Urinary bladder (tissue), 4 donors: ENCODE measurements around the gene LARGE1. TPM values are rescaled to one million over a fixed set of nuclear protein-coding genes. Genes with fewer than 3 reads are reported as not detected.

Source experiments
- DNase-seq: peaks from one replicate; pipeline ENCODE4 v3.0.0-alpha.2; 2015; ENCODE audit errors: extremely low spot score
- H3K27ac ChIP-seq: one replicate; pipeline ENCODE4 v1.5.1; 2013; ENCODE audit warnings: low read depth, mild to moderate bottlenecking, moderate library complexity
- H3K36me3 ChIP-seq: one replicate; pipeline ENCODE4 v1.6.1; 2013; ENCODE audit warnings: mild to moderate bottlenecking, moderate library complexity; ENCODE audit not compliant: insufficient read depth
- H3K4me1 ChIP-seq: one replicate; pipeline ENCODE4 v1.6.1; 2013; ENCODE audit warnings: mild to moderate bottlenecking, moderate library complexity; ENCODE audit not compliant: insufficient read depth
- H3K4me3 ChIP-seq: one replicate; pipeline ENCODE4 v1.5.1; 2013; ENCODE audit warnings: low read depth, low read length
- WGBS: extraction: QIAGEN DNeasy Blood & Tissue Kit; methylation state at CpG from one replicate; pipeline ENCODE4 v1.1.7; 2013; 5-methylcytosine and 5-hydroxymethylcytosine counted together
- polyA plus RNA-seq: library from polyadenylated mRNA; stranded (reverse); fragments of 200-250 nt; gene quantifications from one replicate; pipeline ENCODE4 v1.2.3, GENCODE V29; 2013
- total RNA-seq: library from RNA; depleted of rRNA; stranded (reverse); fragments of >200 nt; gene quantifications from one replicate; pipeline ENCODE4 v1.2.3, GENCODE V29; 2014
- donor health status: healthy with polysubstance abuse.
- donor health status: healthy.

The LARGE1 gene
- total and polyA plus RNA-seq, 2 donors = 27.9 to 34.5 TPM

GRCh38 chr22:33352768-33353167 lies 567.5 kb downstream of the LARGE1 start:
- H3K4me1 ChIP-seq = no peaks in the 10 kb centered on the region
- DNase-seq = no peak
- whole genome bisulfite sequencing = 89% methylated on average over 1 of the region's 1 CpG
- no peak overlapping the region for H3K27ac ChIP-seq
- H3K4me3 ChIP-seq = no peak overlapping the region
- H3K36me3 ChIP-seq = no peaks in the 10 kb centered on the region

GRCh38 chr22:33350961-33351360 lies 569.3 kb downstream of the LARGE1 start:
- Histone ChIP-seq H3K4me3 (no peak overlapping the region), H3K36me3 (no peaks in the 10 kb centered on the region), H3K4me1 (no peaks in the 10 kb centered on the region), H3K27ac (no peak overlapping the region)
- DNase-seq = no peak
- WGBS = 91% methylated on average over 2 of the region's 2 CpGs

- Histone ChIP-seq H3K27ac (no peak overlapping the region), H3K36me3 (no peaks in the 10 kb centered on the region), H3K4me3 (no peak overlapping the region), H3K4me1 (no peaks in the 10 kb centered on the region)
- DNase-seq = no peak
- 95% methylated on average over 8 of the region's 8 CpGs for WGBS
Measured at GRCh38 chr22:33350491-33350890, 569.8 kb downstream of the LARGE1 start.

- no peak for DNase-seq
- 95% methylated on average over 1 of the region's 1 CpG for WGBS
- no peak overlapping the region for H3K27ac ChIP-seq
Measured at GRCh38 chr22:33347002-33347401, 573.3 kb downstream of the LARGE1 start.

GRCh38 chr22:33341611-33342010 lies 578.7 kb downstream of the LARGE1 start:
- 87% methylated on average over 8 of the region's 8 CpGs for WGBS
- no peak for DNase-seq
- Histone ChIP-seq H3K36me3 (no peaks in the 10 kb centered on the region), H3K27ac (no peak overlapping the region), H3K4me3 (no peak overlapping the region), H3K4me1 (no peaks in the 10 kb centered on the region)

More at GRCh38 chr22:33347002-33347401, 573.3 kb downstream of the LARGE1 start:
- no peak overlapping the region for H3K4me3 ChIP-seq
- H3K36me3 ChIP-seq = no peaks in the 10 kb centered on the region
- no peaks in the 10 kb centered on the region for H3K4me1 ChIP-seq

GRCh38 chr22:33337524-33337923 lies 582.8 kb downstream of the LARGE1 start:
- no peak for DNase-seq
- H3K4me3 ChIP-seq = no peak overlapping the region
- H3K27ac ChIP-seq = no peak overlapping the region
- 91% methylated on average over 10 of the region's 10 CpGs for WGBS
- peaks cover 1% of the 10 kb centered on the region for H3K36me3 ChIP-seq
- H3K4me1 ChIP-seq = no peaks in the 10 kb centered on the region

- no peaks in the 10 kb centered on the region for H3K4me1 ChIP-seq
- peaks cover 1% of the 10 kb centered on the region for H3K36me3 ChIP-seq
- H3K4me3 ChIP-seq = no peak overlapping the region
- no peak for DNase-seq
- H3K27ac ChIP-seq = no peak overlapping the region
- 94% methylated on average over 6 of the region's 6 CpGs for WGBS
Measured at GRCh38 chr22:33335611-33336279, 584.5 kb downstream of the LARGE1 start.

GRCh38 chr22:33332538-33332937 lies 587.7 kb downstream of the LARGE1 start:
- 56% methylated on average over 3 of the region's 3 CpGs for WGBS
- H3K36me3 ChIP-seq = peaks cover 1% of the 10 kb centered on the region
- no peak for DNase-seq
- H3K27ac ChIP-seq = no peak overlapping the region
- no peaks in the 10 kb centered on the region for H3K4me1 ChIP-seq
- no peak overlapping the region for H3K4me3 ChIP-seq

- 96% methylated on average over 1 of the region's 1 CpG for WGBS
Measured at GRCh38 chr22:33331017-33331416, 589.3 kb downstream of the LARGE1 start.

GRCh38 chr22:33330534-33330933 lies 589.7 kb downstream of the LARGE1 start:
- H3K4me3 ChIP-seq = no peak overlapping the region
- no peaks in the 10 kb centered on the region for H3K4me1 ChIP-seq
- no peak for DNase-seq
- H3K27ac ChIP-seq = no peak overlapping the region
- WGBS = 88% methylated on average over 2 of the region's 2 CpGs
- H3K36me3 ChIP-seq = no peaks in the 10 kb centered on the region

More at GRCh38 chr22:33331017-33331416, 589.3 kb downstream of the LARGE1 start:
- no peak overlapping the region for H3K27ac ChIP-seq
- no peaks in the 10 kb centered on the region for H3K4me1 ChIP-seq
- no peaks in the 10 kb centered on the region for H3K36me3 ChIP-seq
- no peak for DNase-seq
- no peak overlapping the region for H3K4me3 ChIP-seq

- Histone ChIP-seq H3K4me3 (no peak overlapping the region), H3K27ac (no peak overlapping the region), H3K4me1 (no peaks in the 10 kb centered on the region), H3K36me3 (no peaks in the 10 kb centered on the region)
- WGBS = 76% methylated on average over 3 of the region's 3 CpGs
- no peak for DNase-seq
Measured at GRCh38 chr22:33329398-33329797, 590.9 kb downstream of the LARGE1 start.

- no peaks in the 10 kb centered on the region for H3K36me3 ChIP-seq
- DNase-seq = no peak
- no peak overlapping the region for H3K27ac ChIP-seq
- no peak overlapping the region for H3K4me3 ChIP-seq
- H3K4me1 ChIP-seq = no peaks in the 10 kb centered on the region
- 76% methylated on average over 2 of the region's 2 CpGs for WGBS
Measured at GRCh38 chr22:33328789-33329296, 591.4 kb downstream of the LARGE1 start.

- Histone ChIP-seq H3K4me3 (no peak overlapping the region), H3K36me3 (peaks cover 1% of the 10 kb centered on the region), H3K27ac (no peak overlapping the region), H3K4me1 (no peaks in the 10 kb centered on the region)
- 91% methylated on average over 9 of the region's 9 CpGs for WGBS
- DNase-seq = no peak
Measured at GRCh38 chr22:33327348-33327860, 592.9 kb downstream of the LARGE1 start.

GRCh38 chr22:33326540-33327295 lies 593.6 kb downstream of the LARGE1 start:
- 70% methylated on average over 10 of the region's 10 CpGs for WGBS
- DNase-seq = no peak
- Histone ChIP-seq H3K36me3 (peaks cover 3% of the 10 kb centered on the region), H3K4me1 (no peaks in the 10 kb centered on the region), H3K27ac (no peak overlapping the region), H3K4me3 (no peak overlapping the region)
